Smooth muscle cell (in vitro differentiated cells): Measurements from ENCODE around the gene RCOR1. TPM values are rescaled to one million over a fixed set of nuclear protein-coding genes. Genes with fewer than 3 reads are reported as not detected.

Source experiments
- DNase-seq: peaks from one replicate; lab custom pipeline; 2025; ENCODE audit not compliant: unreplicated experiment; lab: John Stamatoyannopoulos, UW
- H2AFZ ChIP-seq: fragments of 200-600 bp; sonication (generic); 2 replicates; pipeline ENCODE4 v1.6.0; 2016; ENCODE audit warnings: antibody characterized with exemption, low read depth, mild to moderate bottlenecking
- H3F3A ChIP-seq: fragments of 200-600 bp; sonication (generic); 2 replicates; pipeline ENCODE4 v1.6.0; 2017; ENCODE audit warnings: antibody characterized with exemption, low read depth
- H3K27ac ChIP-seq: fragments of 200-600 bp; sonication (generic); 2 replicates; pipeline ENCODE4 v1.5.1; 2016; ENCODE audit warnings: low read depth, mild to moderate bottlenecking
- H3K27me3 ChIP-seq: fragments of 200-600 bp; sonication (generic); 2 replicates; pipeline ENCODE4 v1.6.1; 2016; ENCODE audit warnings: low read depth, mild to moderate bottlenecking
- H3K36me3 ChIP-seq: fragments of 200-600 bp; sonication (generic); 2 replicates; pipeline ENCODE4 v1.5.1; 2016; ENCODE audit warnings: low read depth
- H3K4me1 ChIP-seq: fragments of 200-600 bp; sonication (generic); 2 replicates; pipeline ENCODE4 v1.5.1; 2016; ENCODE audit warnings: low read depth
- H3K4me2 ChIP-seq: fragments of 200-600 bp; sonication (generic); 2 replicates; pipeline ENCODE4 v1.6.0; 2016; ENCODE audit warnings: mild to moderate bottlenecking
- H3K4me3 ChIP-seq: fragments of 200-600 bp; sonication (generic); 2 replicates; pipeline ENCODE4 v1.5.1; 2016; ENCODE audit warnings: mild to moderate bottlenecking
- H3K79me2 ChIP-seq: fragments of 200-600 bp; sonication (generic); 2 replicates; pipeline ENCODE4 v1.6.0; 2016; ENCODE audit warnings: low read depth, mild to moderate bottlenecking
- H3K9ac ChIP-seq: fragments of 200-600 bp; sonication (generic); 2 replicates; pipeline ENCODE4 v1.6.0; 2016; ENCODE audit warnings: low read depth
- H3K9me3 ChIP-seq: fragments of 200-600 bp; sonication (generic); replicated peaks from 2 replicates; pipeline ENCODE4 v1.5.1; 2016; ENCODE audit warnings: low read depth
- H4K20me1 ChIP-seq: fragments of 200-600 bp; sonication (generic); 2 replicates; pipeline ENCODE4 v1.6.0; 2016; ENCODE audit warnings: low read depth
- WGBS: methylation state at CpG from one replicate; pipeline ENCODE4 v1.1.7; 2016; ENCODE audit warnings: low lambda C conversion rate; 5-methylcytosine and 5-hydroxymethylcytosine counted together
- polyA plus RNA-seq: library from polyadenylated mRNA; unstranded; fragments of >200 nt; fragmentation: Nextera tagmentation; extraction: Ambion mirVana; gene quantifications from 2 replicates; pipeline ENCODE4 v1.2.1, GENCODE V29; 2016
- total RNA-seq: library from RNA; depleted of rRNA; stranded (reverse); fragments of >200 nt; gene quantifications from 2 replicates; pipeline ENCODE4 v1.2.3, GENCODE V29; 2014
- TF ChIP-seq, protein P1 (sequence below): fragments of 200-600 bp; sonication (generic); IDR thresholded peaks from 2 replicates; pipeline ENCODE4 v1.5.1; 2017; ENCODE audit warnings: borderline replicate concordance, mild to moderate bottlenecking, antibody characterized with exemption; ENCODE audit not compliant: insufficient read depth, poor library complexity, severe bottlenecking

The RCOR1 gene
- total and polyA plus RNA-seq, 2 experiments from 2014 or later = 4.4 to 29.3 TPM

DNA sequence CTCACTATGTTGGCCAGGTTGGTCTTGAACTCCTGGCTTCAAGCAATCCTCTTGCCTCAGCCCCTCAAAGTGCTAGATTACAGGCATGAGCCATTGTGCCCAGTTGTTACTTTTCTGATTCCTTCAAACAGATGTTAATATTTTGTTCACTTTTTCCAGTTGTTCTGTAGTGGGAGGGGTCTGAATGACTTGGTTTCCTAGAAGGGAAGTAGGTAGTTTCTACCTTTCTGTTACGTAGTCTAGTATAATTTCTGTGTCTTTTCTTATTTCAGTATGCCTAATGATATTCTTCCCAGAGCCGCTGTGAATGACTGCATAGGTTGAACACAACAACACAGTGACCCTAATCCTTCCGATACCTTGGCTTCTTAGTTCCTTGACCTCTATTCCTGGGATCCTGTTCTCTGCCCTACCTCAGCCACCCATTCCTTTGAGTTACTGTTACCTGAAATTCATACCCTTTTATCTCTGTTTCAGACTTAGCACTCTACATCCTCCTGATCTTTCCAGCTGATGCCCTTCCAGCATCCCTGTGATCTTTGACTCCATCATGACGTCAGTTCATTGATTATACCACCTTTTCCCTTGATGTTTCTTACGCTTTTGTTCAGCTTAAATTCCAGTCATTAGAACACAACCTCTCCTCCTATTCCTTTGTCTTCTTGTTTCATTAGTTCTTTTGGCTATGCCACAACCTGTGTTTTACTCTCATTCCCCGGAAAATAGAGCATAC lies 33.3 kb downstream of the RCOR1 start:
- Histone ChIP-seq H3K27me3 (no peaks in the 10 kb centered on the region), H3K4me2 (no peak overlapping the region), H3K36me3 (no peaks in the 10 kb centered on the region), H2AFZ (no peak overlapping the region), H4K20me1 (peaks cover 99% of the 10 kb centered on the region), H3K4me1 (peaks cover 27% of the 10 kb centered on the region), H3K79me2 (peaks cover 99% of the 10 kb centered on the region), H3F3A (no peaks in the 10 kb centered on the region), H3K9ac (no peak overlapping the region), H3K27ac (no peak overlapping the region), H3K4me3 (no peak overlapping the region), H3K9me3 (no peaks in the 10 kb centered on the region)
- no peak for DNase-seq
- TF ChIP-seq, protein P1, sequence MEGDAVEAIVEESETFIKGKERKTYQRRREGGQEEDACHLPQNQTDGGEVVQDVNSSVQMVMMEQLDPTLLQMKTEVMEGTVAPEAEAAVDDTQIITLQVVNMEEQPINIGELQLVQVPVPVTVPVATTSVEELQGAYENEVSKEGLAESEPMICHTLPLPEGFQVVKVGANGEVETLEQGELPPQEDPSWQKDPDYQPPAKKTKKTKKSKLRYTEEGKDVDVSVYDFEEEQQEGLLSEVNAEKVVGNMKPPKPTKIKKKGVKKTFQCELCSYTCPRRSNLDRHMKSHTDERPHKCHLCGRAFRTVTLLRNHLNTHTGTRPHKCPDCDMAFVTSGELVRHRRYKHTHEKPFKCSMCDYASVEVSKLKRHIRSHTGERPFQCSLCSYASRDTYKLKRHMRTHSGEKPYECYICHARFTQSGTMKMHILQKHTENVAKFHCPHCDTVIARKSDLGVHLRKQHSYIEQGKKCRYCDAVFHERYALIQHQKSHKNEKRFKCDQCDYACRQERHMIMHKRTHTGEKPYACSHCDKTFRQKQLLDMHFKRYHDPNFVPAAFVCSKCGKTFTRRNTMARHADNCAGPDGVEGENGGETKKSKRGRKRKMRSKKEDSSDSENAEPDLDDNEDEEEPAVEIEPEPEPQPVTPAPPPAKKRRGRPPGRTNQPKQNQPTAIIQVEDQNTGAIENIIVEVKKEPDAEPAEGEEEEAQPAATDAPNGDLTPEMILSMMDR = no peak
- whole genome bisulfite sequencing = 96% methylated on average over 6 of the region's 6 CpGs

DNA sequence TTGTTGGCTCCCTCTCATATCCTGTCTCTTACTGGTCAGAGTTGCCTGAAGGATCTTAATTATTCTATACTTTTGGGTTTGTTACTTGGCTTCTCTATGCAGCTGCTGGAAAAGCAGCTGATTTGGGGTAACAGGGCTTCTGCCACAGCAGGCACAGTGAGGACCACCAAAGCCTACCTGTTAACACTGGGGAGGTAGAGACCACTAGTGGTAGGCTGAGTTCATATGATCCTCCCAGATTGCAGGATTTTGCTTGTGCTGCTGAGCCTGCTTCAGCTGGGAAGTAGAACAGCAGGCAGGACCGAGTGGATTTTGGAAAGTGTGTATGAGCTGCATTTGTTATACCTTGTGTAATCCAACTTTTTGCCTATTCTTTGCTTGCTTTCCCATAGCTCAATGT lies 34.1 kb downstream of the RCOR1 start:
- H3K9ac ChIP-seq = no peak overlapping the region
- no peak overlapping the region for H3K27ac ChIP-seq
- H4K20me1 ChIP-seq = peaks cover 99% of the 10 kb centered on the region
- no peaks in the 10 kb centered on the region for H3K27me3 ChIP-seq
- H3K36me3 ChIP-seq = no peaks in the 10 kb centered on the region
- H3K4me2 ChIP-seq = no peak overlapping the region
- peaks cover 99% of the 10 kb centered on the region for H3K79me2 ChIP-seq
- no peaks in the 10 kb centered on the region for H3F3A ChIP-seq
- no peak for DNase-seq
- H3K4me3 ChIP-seq = no peak overlapping the region
- no peak overlapping the region for H2AFZ ChIP-seq
- TF ChIP-seq, protein P1 = no peak
- no peaks in the 10 kb centered on the region for H3K9me3 ChIP-seq
- H3K4me1 ChIP-seq = peaks cover 26% of the 10 kb centered on the region
- WGBS = 100% methylated on average over 1 of the region's 1 CpG

DNA sequence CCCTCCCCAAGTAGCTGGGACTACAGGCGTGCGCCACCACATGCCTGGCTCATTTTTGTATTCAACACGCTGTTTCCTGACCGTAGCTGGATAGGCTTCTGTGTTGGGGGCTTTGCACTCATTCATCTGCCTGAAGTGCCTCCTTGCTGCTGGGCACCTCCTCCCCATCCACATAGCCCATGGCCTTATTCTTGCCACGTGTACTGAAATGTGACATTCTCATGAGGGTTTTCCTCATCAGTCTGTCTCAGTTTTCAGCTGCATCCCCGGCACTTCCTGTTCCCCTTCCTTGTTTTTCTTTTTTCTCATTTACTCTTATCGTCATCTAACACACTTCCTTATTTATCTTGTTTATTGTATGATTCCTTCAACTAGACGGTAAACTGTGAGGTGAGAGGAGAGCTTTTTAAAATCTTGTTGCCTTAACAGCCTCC lies 36.6 kb downstream of the RCOR1 start:
- Histone ChIP-seq H4K20me1 (peaks cover 98% of the 10 kb centered on the region), H3K27me3 (no peaks in the 10 kb centered on the region), H3K4me2 (no peak overlapping the region), H3K36me3 (no peaks in the 10 kb centered on the region), H3K4me1 (peaks cover 14% of the 10 kb centered on the region), H3K9me3 (no peaks in the 10 kb centered on the region), H3K9ac (no peak overlapping the region), H2AFZ (no peak overlapping the region), H3F3A (no peaks in the 10 kb centered on the region), H3K79me2 (peaks cover 96% of the 10 kb centered on the region), H3K4me3 (no peak overlapping the region), H3K27ac (no peak overlapping the region)
- DNase-seq = no peak
- WGBS = 85% methylated on average over 8 of the region's 8 CpGs
- TF ChIP-seq, protein P1 = no peak
